Peyer's patch (tissue), 4 donors: ENCODE measurements around the gene ENO4. TPM values are rescaled to one million over a fixed set of nuclear protein-coding genes. Genes with fewer than 3 reads are reported as not detected.

Experiments
- DNase-seq, 3 donors: peaks; one replicate each; pipeline ENCODE4 v3.0.0-alpha.2; 2017 to 2019
- H3K27ac ChIP-seq, 4 donors: fragments of 200-600 bp; sonication (generic); one replicate each; pipeline ENCODE4 v1.5.1; 2016 to 2019
- H3K27me3 ChIP-seq, 2 donors: fragments of 200-600 bp; sonication (generic); one replicate each; pipeline ENCODE4 v1.5.1; 2019
- H3K36me3 ChIP-seq, 3 donors: fragments of 200-600 bp; sonication (generic); one replicate each; pipeline ENCODE4 v1.5.1; 2016 to 2019
- H3K4me1 ChIP-seq, 4 donors: fragments of 200-600 bp; sonication (generic); one replicate each; pipeline ENCODE4 v1.5.1; 2016 to 2019
- H3K4me3 ChIP-seq, 4 donors: fragments of 200-600 bp; sonication (generic); 1 replicate in 3 of 4; 2 replicates in 1 of 4; pipeline ENCODE4 v1.5.1; 2016 to 2019; ENCODE audit warnings: mild to moderate bottlenecking in 1 of 4
- H3K9me3 ChIP-seq, 4 donors: fragments of 200-600 bp; sonication (generic); one replicate each; pipeline ENCODE4 v1.5.1; 2016 to 2019; ENCODE audit warnings: mild to moderate bottlenecking in 1 of 4
- POLR2A ChIP-seq, 2 donors: fragments of 450-650 bp; IDR thresholded peaks; one replicate each; pipeline ENCODE4 v1.5.1; 2017; ENCODE audit warnings: antibody characterized with exemption in 2 of 2, mild to moderate bottlenecking in 2 of 2, moderate library complexity in 2 of 2
- total RNA-seq, 4 donors: library from RNA; depleted of rRNA; stranded (reverse); fragments of >200 nt; gene quantifications; one replicate each; pipeline ENCODE4 v1.1.0, GENCODE V29; 2016
- TF ChIP-seq, protein P1 (sequence below), 6 experiments: fragments of 450-650 bp in 4 of 6; fragments of 200-600 bp in 2 of 6; sonication (generic) in 1 of 6; IDR thresholded peaks; one replicate each; pipeline ENCODE4 v1.5.1; 2017 to 2019; ENCODE audit warnings: antibody characterized with exemption in 6 of 6, mild to moderate bottlenecking in 3 of 6, moderate library complexity in 1 of 6

The ENO4 gene
- total RNA-seq, 4 donors from 2014 or later: not detected

- Histone ChIP-seq H3K9me3 (no peaks in the 10 kb centered on the region), H3K27ac (peak overlapping the region in 2 of 4 donors; percentile 18 to 74), H3K4me3 (peak overlapping the region; percentile 42 to 80 (median 60)), H3K4me1 (peaks cover 0 to 8% (median 0%) of the 10 kb centered on the region in 4 donors), H3K27me3 (no peaks in the 10 kb centered on the region), H3K36me3 (no peaks in the 10 kb centered on the region)
- TF ChIP-seq POLR2A (IDR thresholded peaks at IDR 0.05): no peak
- no peak for DNase-seq
Observed at GRCh38 chr10:116850058-116850611, 836 bp downstream of the ENO4 start.

DNA sequence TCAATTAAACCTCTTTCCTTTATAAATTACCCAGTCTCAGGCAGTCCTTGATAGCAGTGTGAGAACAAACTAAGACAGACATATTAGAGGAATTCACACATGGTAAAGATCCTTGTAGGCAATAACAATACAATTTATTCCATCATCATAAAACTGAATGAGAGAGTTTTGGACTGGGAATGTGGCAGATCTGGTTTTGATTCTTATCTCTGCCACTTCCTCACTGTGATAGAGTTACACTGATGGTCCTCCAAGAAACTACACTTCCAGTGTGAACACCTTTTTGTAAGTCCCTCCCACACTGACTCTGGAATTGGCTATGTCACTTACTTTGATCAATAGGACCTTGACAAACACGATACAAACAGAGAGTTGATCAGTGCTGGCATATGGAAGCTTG is 2.9 kb downstream of the ENO4 start:
- H3K9me3 ChIP-seq: no peaks in the 10 kb centered on the region
- DNase-seq: no peak
- no peak overlapping the region for H3K4me3 ChIP-seq
- no peak overlapping the region for H3K27ac ChIP-seq
- no peaks in the 10 kb centered on the region for H3K36me3 ChIP-seq
- H3K27me3 ChIP-seq: no peaks in the 10 kb centered on the region
- peaks cover 0 to 8% (median 0%) of the 10 kb centered on the region in 4 donors for H3K4me1 ChIP-seq
- no peak for TF ChIP-seq POLR2A (IDR thresholded peaks at IDR 0.05)

GRCh38 chr10:116853287-116853686 is 4.0 kb downstream of the ENO4 start:
- peaks cover 0 to 8% (median 0%) of the 10 kb centered on the region in 4 donors for H3K4me1 ChIP-seq
- no peaks in the 10 kb centered on the region for H3K27me3 ChIP-seq
- no peak overlapping the region for H3K4me3 ChIP-seq
- DNase-seq: no peak
- no peaks in the 10 kb centered on the region for H3K36me3 ChIP-seq
- TF ChIP-seq, protein P1, sequence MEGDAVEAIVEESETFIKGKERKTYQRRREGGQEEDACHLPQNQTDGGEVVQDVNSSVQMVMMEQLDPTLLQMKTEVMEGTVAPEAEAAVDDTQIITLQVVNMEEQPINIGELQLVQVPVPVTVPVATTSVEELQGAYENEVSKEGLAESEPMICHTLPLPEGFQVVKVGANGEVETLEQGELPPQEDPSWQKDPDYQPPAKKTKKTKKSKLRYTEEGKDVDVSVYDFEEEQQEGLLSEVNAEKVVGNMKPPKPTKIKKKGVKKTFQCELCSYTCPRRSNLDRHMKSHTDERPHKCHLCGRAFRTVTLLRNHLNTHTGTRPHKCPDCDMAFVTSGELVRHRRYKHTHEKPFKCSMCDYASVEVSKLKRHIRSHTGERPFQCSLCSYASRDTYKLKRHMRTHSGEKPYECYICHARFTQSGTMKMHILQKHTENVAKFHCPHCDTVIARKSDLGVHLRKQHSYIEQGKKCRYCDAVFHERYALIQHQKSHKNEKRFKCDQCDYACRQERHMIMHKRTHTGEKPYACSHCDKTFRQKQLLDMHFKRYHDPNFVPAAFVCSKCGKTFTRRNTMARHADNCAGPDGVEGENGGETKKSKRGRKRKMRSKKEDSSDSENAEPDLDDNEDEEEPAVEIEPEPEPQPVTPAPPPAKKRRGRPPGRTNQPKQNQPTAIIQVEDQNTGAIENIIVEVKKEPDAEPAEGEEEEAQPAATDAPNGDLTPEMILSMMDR (IDR thresholded peaks at IDR 0.05): no peak
- TF ChIP-seq POLR2A (IDR thresholded peaks at IDR 0.05): no peak
- H3K9me3 ChIP-seq: no peaks in the 10 kb centered on the region
- H3K27ac ChIP-seq: no peak overlapping the region

DNA sequence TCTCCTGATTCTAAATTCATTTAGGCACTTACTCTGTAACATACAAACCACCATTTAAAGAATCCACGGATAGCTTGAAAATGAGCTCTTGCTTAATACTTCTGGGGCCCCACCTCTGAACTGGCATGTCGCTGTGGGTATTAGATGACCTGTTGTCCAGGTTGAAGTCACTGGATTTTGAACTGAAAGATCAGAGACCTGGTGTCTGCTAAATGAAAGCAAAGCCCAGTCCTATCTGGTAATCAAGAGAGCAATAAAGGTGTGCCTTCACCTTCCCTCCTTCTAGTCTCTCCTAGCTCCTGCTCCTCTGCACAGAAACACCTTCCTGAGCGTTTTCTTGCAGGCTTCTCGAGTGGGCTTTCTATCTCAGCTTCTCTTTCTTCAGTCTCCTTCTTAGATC is 4.4 kb downstream of the ENO4 start:
- no peak for DNase-seq
- TF ChIP-seq POLR2A (IDR thresholded peaks at IDR 0.05): no peak
- TF ChIP-seq, protein P1 (IDR thresholded peaks at IDR 0.05): no peak
- no peak overlapping the region for H3K4me3 ChIP-seq

GRCh38 chr10:116857156-116857555 is 7.9 kb downstream of the ENO4 start:
- DNase-seq: no peak
- H3K4me3 ChIP-seq: no peak overlapping the region
- no peaks in the 10 kb centered on the region for H3K9me3 ChIP-seq
- H3K27me3 ChIP-seq: no peaks in the 10 kb centered on the region
- no peaks in the 10 kb centered on the region for H3K4me1 ChIP-seq
- no peak for TF ChIP-seq POLR2A (IDR thresholded peaks at IDR 0.05)
- no peak overlapping the region for H3K27ac ChIP-seq
- H3K36me3 ChIP-seq: no peaks in the 10 kb centered on the region

More for the DNA sequence above, 4.4 kb downstream of the ENO4 start:
- Histone ChIP-seq H3K4me1 (peaks cover 0 to 8% (median 0%) of the 10 kb centered on the region in 4 donors), H3K9me3 (no peaks in the 10 kb centered on the region), H3K27ac (no peak overlapping the region), H3K36me3 (no peaks in the 10 kb centered on the region), H3K27me3 (no peaks in the 10 kb centered on the region)

DNA sequence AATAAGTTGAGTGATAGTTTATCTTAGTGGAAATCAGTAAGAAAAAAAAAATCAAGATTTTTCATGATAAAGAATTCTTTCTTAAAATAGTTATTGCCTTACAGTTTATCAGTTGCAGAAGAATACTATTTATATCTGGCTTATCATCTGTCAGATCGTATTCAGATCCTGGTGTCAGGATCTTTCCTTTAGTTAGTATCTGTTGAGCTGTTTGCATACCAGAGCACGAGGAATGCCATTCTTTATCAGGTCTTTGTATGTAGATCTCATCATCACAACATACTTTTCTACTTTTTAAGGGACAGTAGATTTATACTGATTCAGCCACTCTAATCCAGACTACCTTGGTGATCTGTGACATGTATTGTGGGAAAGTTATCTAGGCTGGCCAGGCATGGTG is 12.5 kb downstream of the ENO4 start:
- no peak for DNase-seq
- Histone ChIP-seq H3K9me3 (no peaks in the 10 kb centered on the region), H3K36me3 (no peaks in the 10 kb centered on the region), H3K4me1 (no peaks in the 10 kb centered on the region), H3K4me3 (no peak overlapping the region), H3K27me3 (no peaks in the 10 kb centered on the region), H3K27ac (no peak overlapping the region)
- no peak for TF ChIP-seq POLR2A (IDR thresholded peaks at IDR 0.05)
- TF ChIP-seq, protein P1 (IDR thresholded peaks at IDR 0.05): no peak

DNA sequence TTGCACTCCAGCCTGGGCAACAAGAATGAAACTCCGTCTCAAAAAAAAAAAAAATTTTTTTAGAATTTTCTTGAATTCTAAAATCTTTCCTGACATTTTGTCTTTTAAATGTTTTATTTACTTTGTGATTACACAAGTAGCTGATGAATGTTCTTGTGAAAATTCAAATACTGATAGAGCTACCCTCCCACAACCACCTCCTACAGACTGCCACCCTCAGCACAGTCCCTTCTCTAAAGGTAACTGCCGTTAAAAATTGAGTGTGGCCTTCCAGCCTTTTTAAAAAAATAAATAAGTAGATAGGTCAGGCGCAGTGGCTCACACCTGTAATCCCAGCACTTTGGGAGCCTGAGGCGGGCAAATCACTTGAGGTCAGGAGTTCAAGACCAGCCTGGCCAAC is 15.1 kb downstream of the ENO4 start:
- TF ChIP-seq POLR2A (IDR thresholded peaks at IDR 0.05): no peak
- TF ChIP-seq, protein P1 (IDR thresholded peaks at IDR 0.05): no peak
- H3K9me3 ChIP-seq: no peaks in the 10 kb centered on the region
- H3K27ac ChIP-seq: no peak overlapping the region
- H3K4me1 ChIP-seq: no peaks in the 10 kb centered on the region
- DNase-seq: no peak
- no peak overlapping the region for H3K4me3 ChIP-seq
- no peaks in the 10 kb centered on the region for H3K27me3 ChIP-seq
- no peaks in the 10 kb centered on the region for H3K36me3 ChIP-seq
